ENCODE data around the gene PROX1. TPM values are rescaled to one million over a fixed set of nuclear protein-coding genes. Genes with fewer than 3 reads are reported as not detected.

Gene PROX1
- total and polyA plus RNA-seq, 2 of the 4 experiments (the other 2 are of a cell fraction), result under 0.01 to 0.02 TPM

GRCh38 chr1:214051786-214052185 is 64.0 kb downstream of the PROX1 start:
- dilution Hi-C loops (cut with HindIII; ENCODE audit: low sequenced_read_pairs, unreplicated experiment) (no loop called here), intact Hi-C loops (cut with micrococcal nuclease) (no loop called here), in situ Hi-C loops (cut with MboI; ENCODE audit: low sequenced_read_pairs) (no loop called here)
- no peak overlapping the region for H3K4me2 ChIP-seq (ENCODE audit: low read depth, low read length)
- no peak overlapping the region for H2AK5ac ChIP-seq (ENCODE audit: low read depth, low read length)
- H3K4me1 ChIP-seq (ENCODE audit: control insufficient read depth, insufficient read depth, low read length), result no peaks in the 10 kb centered on the region
- no peak overlapping the region for H3K56ac ChIP-seq (ENCODE audit: extremely low read depth, insufficient read depth, low read length)
- no peaks in the 10 kb centered on the region for H4K20me1 ChIP-seq (ENCODE audit: insufficient read depth, low read length)
- no peak overlapping the region for H2AK9ac ChIP-seq (replicated peaks; ENCODE audit: low read depth, low read length, poor library complexity)
- ChIA-PET CTCF (no interaction called here), POLR2A (ENCODE audit: unreplicated experiment) (no interaction called here)
- no peaks in the 10 kb centered on the region for H3K9me3 ChIP-seq (ENCODE audit: control insufficient read depth, insufficient read depth, low read length)
- no peak overlapping the region for H3K4ac ChIP-seq (ENCODE audit: low read depth, low read length)
- H3K36me3 ChIP-seq (ENCODE audit: control insufficient read depth, insufficient read depth, low read length), result no peaks in the 10 kb centered on the region
- H3K79me1 ChIP-seq (ENCODE audit: low read depth in 1 of 2, low read length in 2 of 2), result no peaks in the 10 kb centered on the region
- H3K27me3 ChIP-seq (ENCODE audit: control insufficient read depth, insufficient read depth, low read length), result no peaks in the 10 kb centered on the region
- H3K27ac ChIP-seq (ENCODE audit: insufficient read depth, low read length), result no peak overlapping the region
- H2BK15ac ChIP-seq (ENCODE audit: low read depth, low read length), result no peak overlapping the region
- H3K18ac ChIP-seq (ENCODE audit: low read depth, low read length), result no peak overlapping the region
- H3K14ac ChIP-seq (replicated peaks; ENCODE audit: low read depth, low read length), result no peak overlapping the region
- ATAC-seq (ENCODE audit: low read depth) (no peak), DNase-seq (no peak)
- H3K4me3 ChIP-seq (ENCODE audit: insufficient read depth, low read depth, low read length), result no peak overlapping the region
- no peak overlapping the region for H4K5ac ChIP-seq (ENCODE audit: low read depth, low read length)
- no CpG with 5 or more reads among the region's 4 CpGs for WGBS, 2 experiments (ENCODE audit: extremely low coverage in 2 of 2, insufficient read length in 1 of 2)
- H2AFZ ChIP-seq (replicated peaks; ENCODE audit: low read length, poor library complexity), result no peak overlapping the region
- BruUV-seq (replicated peaks), result no TSS peak
- H2BK5ac ChIP-seq (ENCODE audit: low read depth, low read length, poor library complexity, severe bottlenecking), result no peak overlapping the region
- H2BK120ac ChIP-seq (ENCODE audit: low read depth, low read length), result no peak overlapping the region
- no peak overlapping the region for H3K9ac ChIP-seq (ENCODE audit: low read depth, low read length)
- H4K91ac ChIP-seq (ENCODE audit: insufficient read depth, low read depth, low read length), result no peak overlapping the region
- no peak for TF ChIP-seq RCOR1 (IDR thresholded peaks at IDR 0.05; ENCODE audit: insufficient replicate concordance, low read length)
- no peak for TF ChIP-seq CEBPB (IDR thresholded peaks at IDR 0.05; ENCODE audit: low read depth, low read length)
- TF ChIP-seq SMC3 (IDR thresholded peaks at IDR 0.05; ENCODE audit: low read depth, low read length), result no peak
- TF ChIP-seq, protein P1, sequence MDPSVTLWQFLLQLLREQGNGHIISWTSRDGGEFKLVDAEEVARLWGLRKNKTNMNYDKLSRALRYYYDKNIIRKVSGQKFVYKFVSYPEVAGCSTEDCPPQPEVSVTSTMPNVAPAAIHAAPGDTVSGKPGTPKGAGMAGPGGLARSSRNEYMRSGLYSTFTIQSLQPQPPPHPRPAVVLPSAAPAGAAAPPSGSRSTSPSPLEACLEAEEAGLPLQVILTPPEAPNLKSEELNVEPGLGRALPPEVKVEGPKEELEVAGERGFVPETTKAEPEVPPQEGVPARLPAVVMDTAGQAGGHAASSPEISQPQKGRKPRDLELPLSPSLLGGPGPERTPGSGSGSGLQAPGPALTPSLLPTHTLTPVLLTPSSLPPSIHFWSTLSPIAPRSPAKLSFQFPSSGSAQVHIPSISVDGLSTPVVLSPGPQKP (IDR thresholded peaks at IDR 0.05; ENCODE audit: borderline replicate concordance, low read depth, low read length), result no peak
- no peak for TF ChIP-seq CTCF (conservative IDR thresholded peaks at IDR 0.05; ENCODE audit: low read depth, low read length)
- TF ChIP-seq FOS (IDR thresholded peaks at IDR 0.05; ENCODE audit: low read depth, low read length), result no peak
- TF ChIP-seq MAZ (IDR thresholded peaks at IDR 0.05; ENCODE audit: borderline replicate concordance, low read depth, low read length), result no peak
- no peak for TF ChIP-seq BHLHE40 (IDR thresholded peaks at IDR 0.05; ENCODE audit: low read depth, low read length)
- no peak overlapping the region for H2BK20ac ChIP-seq (ENCODE audit: low read depth, low read length)
- no peaks in the 10 kb centered on the region for H3K9me1 ChIP-seq (ENCODE audit: insufficient read depth, low read length)
- H4K8ac ChIP-seq (ENCODE audit: low read depth in 2 of 2, low read length in 2 of 2), result no peak overlapping the region
- no peak overlapping the region for H3K23ac ChIP-seq (ENCODE audit: low read depth, low read length)

Data from IMR-90 (cell line).